ENCODE results near the gene MTLN. TPM values are rescaled to one million over a fixed set of nuclear protein-coding genes. Genes with fewer than 3 reads are reported as not detected.
"Not testable (repeated sequence)": the region's sequence is repeated elsewhere in the genome, so short reads cannot be mapped to it uniquely, and the experiment has no call there.

The MTLN gene
- total RNA-seq, 2 experiments from 2014 or later: 80.2 to 92.1 TPM

GRCh38 chr2:110221938-110222337, 9.6 kb upstream of the MTLN start:
- H3K27me3 Mint-ChIP-seq: peaks cover 32% of the 10 kb centered on the region
- ATAC-seq (no peak), DNase-seq (no peak)
- no peak for TF ChIP-seq CTCF (IDR thresholded peaks at IDR 0.05)
- ChIA-PET CTCF (no interaction called here), POLR2A (no interaction called here)
- H3K27ac Mint-ChIP-seq: no peak overlapping the region
- no peaks in the 10 kb centered on the region for H3K36me3 Mint-ChIP-seq (ENCODE audit: low read depth)
- H3K4me1 Mint-ChIP-seq (ENCODE audit: low read depth): no peaks in the 10 kb centered on the region
- no peak overlapping the region for H3K4me3 Mint-ChIP-seq
- no peaks in the 10 kb centered on the region for H3K9me3 Mint-ChIP-seq
- intact Hi-C loops (cut with micrococcal nuclease): no loop called here

- TF ChIP-seq CTCF (IDR thresholded peaks at IDR 0.05): no peak
- H3K9me3 Mint-ChIP-seq: no peaks in the 10 kb centered on the region
- intact Hi-C loops (cut with micrococcal nuclease): no loop called here
- ChIA-PET POLR2A (no interaction called here), CTCF (no interaction called here)
- H3K36me3 Mint-ChIP-seq (ENCODE audit: low read depth): no peaks in the 10 kb centered on the region
- peaks cover 34% of the 10 kb centered on the region for H3K27me3 Mint-ChIP-seq
- ATAC-seq (no peak), DNase-seq (no peak)
- H3K4me3 Mint-ChIP-seq: no peak overlapping the region
- H3K27ac Mint-ChIP-seq: no peak overlapping the region
- no peaks in the 10 kb centered on the region for H3K4me1 Mint-ChIP-seq (ENCODE audit: low read depth)
These were observed 7.8 kb upstream of the MTLN start for GRCh38 chr2:110220190-110220564.

- Mint-ChIP-seq H3K27ac (no peak overlapping the region), H3K4me1 (ENCODE audit: low read depth) (no peaks in the 10 kb centered on the region), H3K36me3 (ENCODE audit: low read depth) (no peaks in the 10 kb centered on the region), H3K27me3 (peaks cover 37% of the 10 kb centered on the region), H3K4me3 (no peak overlapping the region), H3K9me3 (no peaks in the 10 kb centered on the region)
- ChIA-PET CTCF (no interaction called here), POLR2A (no interaction called here)
- intact Hi-C loops (cut with micrococcal nuclease): no loop called here
- DNase-seq: no peak
- no peak for ATAC-seq
- no peak for TF ChIP-seq CTCF (IDR thresholded peaks at IDR 0.05)
These were observed 7.3 kb upstream of the MTLN start for GRCh38 chr2:110219496-110220189.

GRCh38 chr2:110218889-110219288, 6.5 kb upstream of the MTLN start:
- H3K9me3 Mint-ChIP-seq; POLR2A ChIA-PET; H3K4me1 Mint-ChIP-seq (ENCODE audit: low read depth); H3K4me3 Mint-ChIP-seq; ATAC-seq; intact Hi-C loops (cut with micrococcal nuclease); H3K36me3 Mint-ChIP-seq (ENCODE audit: low read depth); H3K27ac Mint-ChIP-seq; CTCF ChIA-PET; DNase-seq: not testable (repeated sequence)
- peaks cover 40% of the 10 kb centered on the region for H3K27me3 Mint-ChIP-seq

GRCh38 chr2:110216803-110217202, 4.5 kb upstream of the MTLN start:
- no peaks in the 10 kb centered on the region for H3K4me1 Mint-ChIP-seq (ENCODE audit: low read depth)
- no peak for DNase-seq
- intact Hi-C loops (cut with micrococcal nuclease): no loop called here
- H3K9me3 Mint-ChIP-seq: peaks cover 5% of the 10 kb centered on the region
- no peak overlapping the region for H3K4me3 Mint-ChIP-seq
- no peak for TF ChIP-seq CTCF (IDR thresholded peaks at IDR 0.05)
- ChIA-PET POLR2A (no interaction called here), CTCF (no interaction called here)
- ATAC-seq: no peak
- H3K27ac Mint-ChIP-seq: no peak overlapping the region
- peaks cover 39% of the 10 kb centered on the region for H3K27me3 Mint-ChIP-seq
- H3K36me3 Mint-ChIP-seq (ENCODE audit: low read depth): peaks cover 4% of the 10 kb centered on the region

GRCh38 chr2:110216199-110216598, 3.9 kb upstream of the MTLN start:
- Mint-ChIP-seq H3K9me3 (peaks cover 5% of the 10 kb centered on the region), H3K4me1 (ENCODE audit: low read depth) (peaks cover 2% of the 10 kb centered on the region), H3K4me3 (no peak overlapping the region), H3K27me3 (peaks cover 38% of the 10 kb centered on the region), H3K36me3 (ENCODE audit: low read depth) (peaks cover 9% of the 10 kb centered on the region), H3K27ac (no peak overlapping the region)
- intact Hi-C loops (cut with micrococcal nuclease): no loop called here
- ATAC-seq: no peak
- no peak for DNase-seq
- ChIA-PET CTCF (no interaction called here), POLR2A (no interaction called here)
- no peak for TF ChIP-seq CTCF (IDR thresholded peaks at IDR 0.05)

All from activated CD8-positive, alpha-beta T cell treated with anti-CD3 and anti-CD28 coated beads for 36 hours (primary cell).